ENCODE measurements around the gene LMO2.
"Not testable (repeated sequence)": the region's sequence is repeated elsewhere in the genome, so short reads cannot be mapped to it uniquely, and the experiment has no call there.

LMO2 gene

DNA sequence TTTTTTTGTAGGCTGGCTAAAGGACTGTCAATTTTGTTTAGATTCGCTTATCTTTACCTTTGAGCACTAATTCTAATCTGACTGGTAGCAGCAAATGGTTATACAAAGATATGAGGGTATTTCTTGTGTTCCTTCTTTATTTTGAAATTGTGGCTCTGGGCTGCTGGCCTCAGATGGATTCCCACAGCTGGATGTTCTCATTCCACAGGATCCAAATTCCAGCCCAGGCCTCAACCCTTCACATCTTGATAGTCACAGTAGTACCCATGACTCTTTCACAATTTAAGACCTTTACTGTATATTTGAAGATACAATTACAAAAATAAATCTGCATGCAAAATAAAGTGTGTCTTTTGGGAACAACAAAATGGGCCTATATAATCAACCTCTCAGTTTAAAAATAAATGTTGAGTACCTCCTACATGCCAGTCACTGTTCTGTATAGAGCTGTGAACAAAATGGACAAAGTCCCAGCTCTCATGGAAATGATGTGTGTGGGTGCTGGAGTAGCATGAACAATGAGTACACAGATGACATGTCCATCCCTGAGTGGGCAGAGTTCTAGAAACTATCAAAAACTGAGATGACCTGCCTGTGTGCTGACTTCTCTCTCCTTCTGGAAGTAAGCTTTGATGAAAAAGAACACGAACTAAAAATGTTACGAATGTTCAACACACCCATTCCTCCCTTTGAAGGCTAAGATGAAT lies 65.9 kb downstream of the LMO2 start:
- no peak for DNase-seq (ENCODE audit: low read depth in 3 of 3)

DNA sequence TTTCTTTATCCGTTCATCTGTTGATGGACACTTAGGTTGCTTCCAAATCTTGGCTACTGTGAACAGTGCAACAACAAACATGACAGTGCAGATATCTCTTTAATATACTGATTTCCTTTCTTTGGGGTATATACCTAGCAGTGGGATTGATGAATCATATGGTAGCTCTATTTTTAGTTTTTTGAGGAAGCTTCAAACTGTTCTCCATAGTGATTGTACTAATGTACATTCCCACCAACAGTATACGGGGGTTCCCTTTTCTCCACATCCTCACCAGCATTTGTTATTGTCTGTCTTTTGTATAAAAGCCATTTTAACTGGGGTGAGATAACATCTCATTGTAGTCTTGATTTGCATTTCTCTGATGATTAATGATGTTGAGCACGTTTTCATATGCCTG lies 68.9 kb downstream of the LMO2 start:
- DNase-seq (ENCODE audit: low read depth in 3 of 3), result not testable (repeated sequence)

DNA sequence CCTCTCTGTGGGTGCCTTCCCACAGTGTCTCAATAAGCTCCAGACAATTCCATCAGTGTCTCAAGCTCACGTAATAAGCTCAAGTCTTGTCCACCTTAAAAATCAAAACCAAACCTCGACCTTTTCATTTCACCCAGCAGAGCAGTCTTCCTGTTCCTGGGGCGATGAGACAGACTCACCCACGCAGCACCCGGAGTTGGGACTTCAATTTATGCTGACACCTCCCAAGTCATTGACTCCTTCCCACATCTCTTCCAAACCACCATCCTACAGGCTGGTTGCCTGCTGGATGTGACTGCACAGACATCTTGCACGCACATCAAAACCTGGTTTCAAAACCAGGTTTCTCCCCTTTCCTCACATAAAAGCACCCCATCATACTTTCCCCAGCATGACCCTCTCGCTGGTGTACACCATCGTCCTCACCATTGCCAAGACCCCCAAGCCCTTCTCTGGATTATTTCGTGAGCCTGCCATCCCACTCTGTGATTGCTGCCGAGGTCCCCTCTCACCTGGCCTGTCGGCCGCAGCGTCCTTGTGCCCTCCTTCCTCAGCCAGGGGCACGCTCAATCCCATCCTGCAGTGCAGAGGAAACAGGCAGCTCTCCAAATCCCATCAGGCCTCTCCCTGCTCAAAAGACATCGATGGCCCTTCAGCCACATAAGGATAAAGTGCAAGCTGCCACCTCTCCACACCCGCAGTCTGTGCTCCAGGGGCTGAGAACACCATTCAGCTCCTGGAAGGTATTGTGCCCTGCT lies 72.4 kb downstream of the LMO2 start:
- no peak for DNase-seq (ENCODE audit: low read depth in 3 of 3)
